ENCODE results near the gene PPBP.

GRCh38 chr4:73952352-73952751, 35.6 kb downstream of the PPBP start:
- TF ChIP-seq POLR2A (IDR thresholded peaks at IDR 0.05) (no peak), CTCF (IDR thresholded peaks at IDR 0.05) (no peak), POLR2AphosphoS5 (IDR thresholded peaks at IDR 0.05) (no peak)
